ENCODE measurements around the gene KRIT1.

Gene KRIT1

GRCh38 chr7:92150450-92151017 lies 95.2 kb downstream of the KRIT1 start:
- DNase-seq (ENCODE audit: low spot score), result no peak

- no peak for DNase-seq (ENCODE audit: low spot score)
Measured at GRCh38 chr7:92149736-92150239, 95.9 kb downstream of the KRIT1 start.
